ENCODE measurements around the gene PLEKHM3.

PLEKHM3 gene

GRCh38 chr2:207939342-207940108 is 85.8 kb downstream of the PLEKHM3 start:
- no peak for DNase-seq (ENCODE audit: insufficient read length, low spot score)
- FAIRE-seq = no peak
- TF ChIP-seq POLR2A (IDR thresholded peaks at IDR 0.05; ENCODE audit: low read depth, low read length) = no peak
- no peak for TF ChIP-seq SPI1 (IDR thresholded peaks at IDR 0.05; ENCODE audit: low read depth, low read length)
- TF ChIP-seq PAX5 (IDR thresholded peaks at IDR 0.05; ENCODE audit: insufficient read depth, low read length, severe bottlenecking) = no peak
- TF ChIP-seq TAF1 (IDR thresholded peaks at IDR 0.05; ENCODE audit: low read depth, low read length) = no peak
- TF ChIP-seq POLR2AphosphoS5 (IDR thresholded peaks at IDR 0.05; ENCODE audit: low read depth, low read length) = no peak
- no peak for TF ChIP-seq POU2F2 (IDR thresholded peaks at IDR 0.05; ENCODE audit: low read depth, low read length)

GRCh38 chr2:207938886-207939285 is 86.4 kb downstream of the PLEKHM3 start:
- DNase-seq (ENCODE audit: insufficient read length, low spot score) (no peak), FAIRE-seq (no peak)

GRCh38 chr2:207938415-207938814 is 86.9 kb downstream of the PLEKHM3 start:
- DNase-seq (ENCODE audit: insufficient read length, low spot score) (no peak), FAIRE-seq (no peak)
- TF ChIP-seq POU2F2 (IDR thresholded peaks at IDR 0.05; ENCODE audit: low read depth, low read length) (no peak), POLR2AphosphoS5 (IDR thresholded peaks at IDR 0.05; ENCODE audit: low read depth, low read length) (no peak), SPI1 (IDR thresholded peaks at IDR 0.05; ENCODE audit: low read depth, low read length) (no peak), POLR2A (IDR thresholded peaks at IDR 0.05; ENCODE audit: low read depth, low read length) (no peak), PAX5 (IDR thresholded peaks at IDR 0.05; ENCODE audit: insufficient read depth, low read length, severe bottlenecking) (no peak), TAF1 (IDR thresholded peaks at IDR 0.05; ENCODE audit: low read depth, low read length) (no peak)

More at GRCh38 chr2:207938886-207939285, 86.4 kb downstream of the PLEKHM3 start:
- no peak for TF ChIP-seq POU2F2 (IDR thresholded peaks at IDR 0.05; ENCODE audit: low read depth, low read length)
- TF ChIP-seq POLR2A (IDR thresholded peaks at IDR 0.05; ENCODE audit: low read depth, low read length) = no peak

GRCh38 chr2:207937823-207938222 is 87.5 kb downstream of the PLEKHM3 start:
- no peak for TF ChIP-seq POLR2A (IDR thresholded peaks at IDR 0.05; ENCODE audit: low read depth, low read length)
- no peak for TF ChIP-seq SPI1 (IDR thresholded peaks at IDR 0.05; ENCODE audit: low read depth, low read length)
- TF ChIP-seq POU2F2 (IDR thresholded peaks at IDR 0.05; ENCODE audit: low read depth, low read length) = no peak
- no peak for TF ChIP-seq POLR2AphosphoS5 (IDR thresholded peaks at IDR 0.05; ENCODE audit: low read depth, low read length)
- TF ChIP-seq TAF1 (IDR thresholded peaks at IDR 0.05; ENCODE audit: low read depth, low read length) = no peak
- no peak for TF ChIP-seq PAX5 (IDR thresholded peaks at IDR 0.05; ENCODE audit: insufficient read depth, low read length, severe bottlenecking)
- no peak for DNase-seq (ENCODE audit: insufficient read length, low spot score)
- FAIRE-seq = no peak

- DNase-seq (ENCODE audit: insufficient read length, low spot score) = no peak
- no peak for FAIRE-seq
- TF ChIP-seq POLR2AphosphoS5 (IDR thresholded peaks at IDR 0.05; ENCODE audit: low read depth, low read length) (no peak), TAF1 (IDR thresholded peaks at IDR 0.05; ENCODE audit: low read depth, low read length) (no peak), PAX5 (IDR thresholded peaks at IDR 0.05; ENCODE audit: insufficient read depth, low read length, severe bottlenecking) (no peak), SPI1 (IDR thresholded peaks at IDR 0.05; ENCODE audit: low read depth, low read length) (no peak), POLR2A (IDR thresholded peaks at IDR 0.05; ENCODE audit: low read depth, low read length) (no peak), POU2F2 (IDR thresholded peaks at IDR 0.05; ENCODE audit: low read depth, low read length) (no peak)
These were observed 88.1 kb downstream of the PLEKHM3 start for GRCh38 chr2:207937253-207937652.

- TF ChIP-seq POLR2A (IDR thresholded peaks at IDR 0.05; ENCODE audit: low read depth, low read length) (no peak), SPI1 (IDR thresholded peaks at IDR 0.05; ENCODE audit: low read depth, low read length) (no peak), TAF1 (IDR thresholded peaks at IDR 0.05; ENCODE audit: low read depth, low read length) (no peak), PAX5 (IDR thresholded peaks at IDR 0.05; ENCODE audit: insufficient read depth, low read length, severe bottlenecking) (no peak), POLR2AphosphoS5 (IDR thresholded peaks at IDR 0.05; ENCODE audit: low read depth, low read length) (no peak), POU2F2 (IDR thresholded peaks at IDR 0.05; ENCODE audit: low read depth, low read length) (no peak)
- no peak for DNase-seq (ENCODE audit: insufficient read length, low spot score)
- FAIRE-seq = no peak
These were observed 88.9 kb downstream of the PLEKHM3 start for GRCh38 chr2:207936380-207936779.

GRCh38 chr2:207935991-207936370 is 89.3 kb downstream of the PLEKHM3 start:
- DNase-seq (ENCODE audit: insufficient read length, low spot score) (no peak), FAIRE-seq (no peak)
- no peak for TF ChIP-seq SPI1 (IDR thresholded peaks at IDR 0.05; ENCODE audit: low read depth, low read length)
- TF ChIP-seq POLR2A (IDR thresholded peaks at IDR 0.05; ENCODE audit: low read depth, low read length) = no peak
- no peak for TF ChIP-seq POU2F2 (IDR thresholded peaks at IDR 0.05; ENCODE audit: low read depth, low read length)
- no peak for TF ChIP-seq POLR2AphosphoS5 (IDR thresholded peaks at IDR 0.05; ENCODE audit: low read depth, low read length)
- TF ChIP-seq TAF1 (IDR thresholded peaks at IDR 0.05; ENCODE audit: low read depth, low read length) = no peak
- no peak for TF ChIP-seq PAX5 (IDR thresholded peaks at IDR 0.05; ENCODE audit: insufficient read depth, low read length, severe bottlenecking)

GRCh38 chr2:207935121-207935990 is 90.0 kb downstream of the PLEKHM3 start:
- no peak for DNase-seq (ENCODE audit: insufficient read length, low spot score)
- no peak for FAIRE-seq
- TF ChIP-seq SPI1 (IDR thresholded peaks at IDR 0.05; ENCODE audit: low read depth, low read length) (no peak), PAX5 (IDR thresholded peaks at IDR 0.05; ENCODE audit: insufficient read depth, low read length, severe bottlenecking) (no peak), TAF1 (IDR thresholded peaks at IDR 0.05; ENCODE audit: low read depth, low read length) (no peak), POLR2A (IDR thresholded peaks at IDR 0.05; ENCODE audit: low read depth, low read length) (no peak), POLR2AphosphoS5 (IDR thresholded peaks at IDR 0.05; ENCODE audit: low read depth, low read length) (no peak), POU2F2 (IDR thresholded peaks at IDR 0.05; ENCODE audit: low read depth, low read length) (no peak)

GRCh38 chr2:207934720-207935119 is 90.6 kb downstream of the PLEKHM3 start:
- no peak for TF ChIP-seq PAX5 (IDR thresholded peaks at IDR 0.05; ENCODE audit: insufficient read depth, low read length, severe bottlenecking)
- no peak for TF ChIP-seq SPI1 (IDR thresholded peaks at IDR 0.05; ENCODE audit: low read depth, low read length)
- TF ChIP-seq POLR2A (IDR thresholded peaks at IDR 0.05; ENCODE audit: low read depth, low read length) = no peak
- TF ChIP-seq POLR2AphosphoS5 (IDR thresholded peaks at IDR 0.05; ENCODE audit: low read depth, low read length) = no peak
- TF ChIP-seq TAF1 (IDR thresholded peaks at IDR 0.05; ENCODE audit: low read depth, low read length) = no peak
- DNase-seq (ENCODE audit: insufficient read length, low spot score) (no peak), FAIRE-seq (peak; percentile 26)

All from GM12891 (cell line).